Measurements from ENCODE around the gene QSOX1. TPM values are rescaled to one million over a fixed set of nuclear protein-coding genes. Genes with fewer than 3 reads are reported as not detected.

QSOX1 gene
- total and polyA plus RNA-seq, 8 donors, result 67.5 to 143 (median 112) TPM

DNA sequence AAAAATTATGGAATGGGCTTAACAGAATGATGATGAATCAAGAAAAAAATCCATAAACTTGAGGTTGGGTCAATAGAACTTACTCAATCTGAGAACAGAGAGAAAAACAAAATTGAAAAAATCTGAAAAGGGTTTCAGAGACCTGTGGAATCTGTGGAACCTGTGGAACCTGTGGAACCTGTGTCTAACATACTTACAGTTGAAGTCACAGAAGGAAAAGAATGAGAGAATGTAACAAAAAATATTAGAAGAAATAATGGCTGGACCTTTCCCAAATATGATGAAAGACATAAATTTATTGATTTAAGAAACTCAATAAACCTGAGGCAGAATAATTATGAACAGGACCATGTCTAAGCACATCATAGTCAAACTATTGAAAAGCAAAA, 17.7 kb upstream of the QSOX1 start:
- intact Hi-C loops (cut with DNase I), result no loop called here
- no peaks in the 10 kb centered on the region for H3K27me3 ChIP-seq
- no peak for ATAC-seq
- H3K9me3 ChIP-seq, result peaks cover 0 to 2% (median 0%) of the 10 kb centered on the region in 4 donors
- H3K36me3 ChIP-seq, result no peaks in the 10 kb centered on the region
- no peak overlapping the region for H3K27ac ChIP-seq
- TF ChIP-seq CTCF (IDR thresholded peaks at IDR 0.05), result no peak
- H3K4me3 ChIP-seq, result no peak overlapping the region
- FAIRE-seq, result no peak
- H3K4me1 ChIP-seq, result no peaks in the 10 kb centered on the region
- DNase-seq, result no peak

GRCh38 chr1:180137776-180138175, 16.9 kb upstream of the QSOX1 start:
- ATAC-seq (no peak), DNase-seq (no peak), FAIRE-seq (no peak)
- intact Hi-C loops (cut with DNase I), result no loop called here
- H3K27ac ChIP-seq, result no peak overlapping the region
- H3K9me3 ChIP-seq, result peaks cover 0 to 2% (median 0%) of the 10 kb centered on the region in 4 donors
- H3K4me3 ChIP-seq, result no peak overlapping the region
- WGBS, 2 donors, result 59 to 73% methylated on average over 2 of the region's 2 CpGs
- H3K4me1 ChIP-seq, result no peaks in the 10 kb centered on the region
- no peak for TF ChIP-seq CTCF (IDR thresholded peaks at IDR 0.05)
- no peaks in the 10 kb centered on the region for H3K36me3 ChIP-seq
- no peaks in the 10 kb centered on the region for H3K27me3 ChIP-seq

- intact Hi-C loops (cut with DNase I), result no loop called here
- Histone ChIP-seq H3K36me3 (no peaks in the 10 kb centered on the region), H3K27me3 (no peaks in the 10 kb centered on the region), H3K4me1 (no peaks in the 10 kb centered on the region), H3K9me3 (peaks cover 0 to 2% (median 0%) of the 10 kb centered on the region in 4 donors), H3K4me3 (no peak overlapping the region), H3K27ac (no peak overlapping the region)
- WGBS, 2 donors, result 78 to 80% methylated on average over 6 of the region's 6 CpGs
- ATAC-seq, result no peak
- TF ChIP-seq CTCF (IDR thresholded peaks at IDR 0.05), result no peak
- no peak for DNase-seq
- FAIRE-seq, result no peak
Measured at GRCh38 chr1:180141381-180141934, 13.2 kb upstream of the QSOX1 start.

DNA sequence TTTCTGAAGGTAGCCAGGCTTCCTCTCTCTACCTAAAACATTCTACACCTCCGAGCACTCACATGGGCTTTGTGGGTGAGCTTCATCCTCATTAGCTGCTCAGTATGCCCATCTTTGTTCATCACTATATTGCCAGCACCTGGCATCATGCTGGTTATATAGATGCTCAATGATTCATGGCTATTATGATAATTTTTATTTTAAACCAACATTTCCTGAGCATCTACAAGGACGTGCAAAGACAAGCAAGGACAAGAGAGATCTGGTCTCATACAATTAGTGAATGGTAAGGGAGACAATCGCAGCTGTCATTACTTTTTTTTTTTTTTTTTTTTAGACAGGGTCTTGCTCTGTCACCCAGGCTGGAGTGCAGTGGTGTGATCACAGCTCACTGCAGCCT, 11.3 kb upstream of the QSOX1 start:
- intact Hi-C loops (cut with DNase I), result no loop called here
- Histone ChIP-seq H3K4me1 (no peaks in the 10 kb centered on the region), H3K27me3 (no peaks in the 10 kb centered on the region), H3K36me3 (no peaks in the 10 kb centered on the region), H3K9me3 (no peaks in the 10 kb centered on the region), H3K4me3 (no peak overlapping the region), H3K27ac (no peak overlapping the region)
- ATAC-seq (no peak), FAIRE-seq (no peak), DNase-seq (no peak)
- 65 to 73% methylated on average over 3 of the region's 3 CpGs for WGBS, 2 donors
- TF ChIP-seq CTCF (IDR thresholded peaks at IDR 0.05), result no peak

DNA sequence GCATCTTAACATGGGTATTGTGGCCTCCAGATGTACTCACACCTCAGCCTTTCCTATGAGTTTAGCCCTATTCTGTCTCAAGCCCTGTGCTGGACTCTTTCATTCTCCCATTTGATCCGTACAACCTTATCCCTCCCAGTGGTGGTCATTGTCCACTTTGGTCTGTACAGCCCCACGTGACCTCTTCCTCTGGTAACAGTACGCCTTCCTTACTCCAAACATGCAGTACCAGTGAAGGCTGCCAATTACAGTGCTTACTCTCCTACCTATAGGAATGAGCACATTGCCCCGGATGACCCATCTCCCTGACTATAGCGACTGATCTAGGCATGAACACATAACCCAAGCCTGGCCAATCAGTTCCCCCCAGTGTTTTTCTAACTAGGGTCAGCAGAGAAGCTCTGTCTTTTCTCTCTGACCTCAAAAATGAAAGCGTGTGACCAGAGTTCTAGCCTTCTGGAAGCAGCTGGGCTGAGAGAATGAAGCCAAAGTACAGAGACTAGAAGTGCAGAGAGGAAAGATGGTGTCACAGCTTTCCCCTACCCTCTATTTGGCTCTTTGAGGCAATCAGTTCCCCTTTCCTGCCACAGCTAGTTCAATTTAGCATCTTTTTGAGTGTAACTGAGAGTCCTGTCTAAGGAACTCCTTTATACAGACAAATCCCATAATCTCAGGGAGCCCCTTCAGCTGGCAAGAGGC, 9.9 kb upstream of the QSOX1 start:
- ATAC-seq (no peak), FAIRE-seq (no peak), DNase-seq (no peak)
- no peak overlapping the region for H3K4me3 ChIP-seq
- intact Hi-C loops (cut with DNase I), result no loop called here
- no peaks in the 10 kb centered on the region for H3K4me1 ChIP-seq
- no peaks in the 10 kb centered on the region for H3K9me3 ChIP-seq
- no peaks in the 10 kb centered on the region for H3K27me3 ChIP-seq
- no peak overlapping the region for H3K27ac ChIP-seq
- WGBS, 2 donors, result 61 to 68% methylated on average over 6 of the region's 6 CpGs
- no peak for TF ChIP-seq CTCF (IDR thresholded peaks at IDR 0.05)
- H3K36me3 ChIP-seq, result no peaks in the 10 kb centered on the region

Measured in pancreas (tissue), 10 donors.